HEK293 (cell line): ENCODE measurements around the gene SRP14.

Source experiments
- CTCF ChIA-PET: fragments of 350-600 bp; formaldehyde crosslinking; extraction: SDS; loops from one replicate; lab custom pipeline; 2021; ENCODE audit warnings: antibody characterized with exemption; lab: Yijun Ruan, JAX
- POLR2A ChIA-PET: fragments of 300-600 bp; formaldehyde crosslinking; extraction: SDS; loops from one replicate; lab custom pipeline; 2020; ENCODE audit warnings: antibody characterized with exemption, inconsistent platforms; lab: Yijun Ruan, JAX
- H3K27ac ChIP-seq: fragments of 200-500 bp; sonication (Bioruptor generic); 2 replicates; pipeline ENCODE4 v1.5.1; 2014; ENCODE audit warnings: low read depth, low read length, control low read depth, inconsistent platforms; ENCODE audit errors: extremely low read depth
- H3K36me3 ChIP-seq, 2 experiments: fragments of 200-500 bp in 1 of 2; sonication (Bioruptor generic) in 1 of 2; 1 replicate in 1 of 2; 2 replicates in 1 of 2; pipeline ENCODE4 v1.5.1; 2014 to 2017; ENCODE audit warnings: inconsistent platforms in 2 of 2, low read length in 2 of 2; ENCODE audit not compliant: control insufficient read depth in 2 of 2, insufficient read depth in 1 of 2
- H3K4me1 ChIP-seq: fragments of 200-500 bp; sonication (Bioruptor generic); 2 replicates; pipeline ENCODE4 v1.5.1; 2014; ENCODE audit warnings: mild to moderate bottlenecking, low read length, inconsistent platforms; ENCODE audit not compliant: control insufficient read depth, insufficient read depth
- H3K4me3 ChIP-seq: 2 replicates; pipeline ENCODE4 v1.5.1; 2011; ENCODE audit warnings: low read depth, mild to moderate bottlenecking, control low read depth, low read length, moderate library complexity
- H3K9me3 ChIP-seq: fragments of 200-500 bp; sonication (Bioruptor generic); 2 replicates; pipeline ENCODE4 v1.5.1; 2014; ENCODE audit warnings: low read depth, low read length, inconsistent platforms; ENCODE audit not compliant: control insufficient read depth, insufficient read depth
- AEBP2 ChIP-seq: fragments of 450-650 bp; formaldehyde crosslinking; IDR thresholded peaks from 2 replicates; pipeline ENCODE4 v1.5.1; 2016; ENCODE audit warnings: missing biosample characterization, missing genetic modification characterization, borderline replicate concordance
- BCL11A ChIP-seq: fragments of 450-650 bp; formaldehyde crosslinking; IDR thresholded peaks from 2 replicates; pipeline ENCODE4 v1.5.1; 2016; ENCODE audit warnings: low read depth, missing biosample characterization, missing genetic modification characterization
- EGR2 ChIP-seq: fragments of 450-650 bp; formaldehyde crosslinking; IDR thresholded peaks from 2 replicates; pipeline ENCODE4 v1.5.1; 2016; ENCODE audit warnings: low read depth, missing biosample characterization, missing genetic modification characterization
- GLIS2 ChIP-seq: fragments of 450-650 bp; formaldehyde crosslinking; IDR thresholded peaks from 2 replicates; pipeline ENCODE4 v1.5.1; 2016; ENCODE audit warnings: missing biosample characterization, missing genetic modification characterization
- KLF7 ChIP-seq: fragments of 450-650 bp; formaldehyde crosslinking; IDR thresholded peaks from 2 replicates; pipeline ENCODE4 v1.5.1; 2016; ENCODE audit warnings: missing biosample characterization, missing genetic modification characterization, borderline replicate concordance
- MZF1 ChIP-seq: fragments of 450-650 bp; formaldehyde crosslinking; IDR thresholded peaks from 2 replicates; pipeline ENCODE4 v1.5.1; 2017; ENCODE audit warnings: missing biosample characterization, missing genetic modification characterization, borderline replicate concordance
- OSR2 ChIP-seq: fragments of 450-650 bp; formaldehyde crosslinking; IDR thresholded peaks from 2 replicates; pipeline ENCODE4 v1.5.1; 2016; ENCODE audit warnings: missing biosample characterization, missing genetic modification characterization
- SCRT2 ChIP-seq: fragments of 450-650 bp; formaldehyde crosslinking; IDR thresholded peaks from 2 replicates; pipeline ENCODE4 v1.5.1; 2016; ENCODE audit warnings: missing biosample characterization, missing genetic modification characterization
- SP2 ChIP-seq: fragments of 450-650 bp; formaldehyde crosslinking; IDR thresholded peaks from 2 replicates; pipeline ENCODE4 v1.5.1; 2016; ENCODE audit warnings: missing biosample characterization, missing genetic modification characterization
- ZFP41 ChIP-seq: fragments of 450-650 bp; formaldehyde crosslinking; IDR thresholded peaks from 2 replicates; pipeline ENCODE4 v1.5.1; 2016; ENCODE audit warnings: missing biosample characterization, missing genetic modification characterization, borderline replicate concordance
- ZIC2 ChIP-seq: fragments of 450-650 bp; formaldehyde crosslinking; IDR thresholded peaks from 2 replicates; pipeline ENCODE4 v1.5.1; 2016; ENCODE audit warnings: missing biosample characterization, missing genetic modification characterization
- ZNF112 ChIP-seq: fragments of 450-650 bp; formaldehyde crosslinking; IDR thresholded peaks from 2 replicates; pipeline ENCODE4 v1.5.0; 2017; ENCODE audit warnings: missing biosample characterization, missing genetic modification characterization
- ZNF157 ChIP-seq: fragments of 450-650 bp; formaldehyde crosslinking; IDR thresholded peaks from 2 replicates; pipeline ENCODE4 v1.5.1; 2016; ENCODE audit warnings: missing biosample characterization, missing genetic modification characterization
- ZNF202 ChIP-seq: fragments of 450-650 bp; formaldehyde crosslinking; IDR thresholded peaks from 2 replicates; pipeline ENCODE4 v1.5.1; 2016; ENCODE audit warnings: missing biosample characterization, missing genetic modification characterization, borderline replicate concordance
- ZNF311 ChIP-seq: fragments of 450-650 bp; formaldehyde crosslinking; IDR thresholded peaks from 2 replicates; pipeline ENCODE4 v1.5.1; 2017; ENCODE audit warnings: missing biosample characterization, missing genetic modification characterization, borderline replicate concordance
- ZNF473 ChIP-seq: fragments of 450-650 bp; formaldehyde crosslinking; IDR thresholded peaks from 2 replicates; pipeline ENCODE4 v1.5.1; 2017; ENCODE audit warnings: missing biosample characterization, missing genetic modification characterization
- ZNF501 ChIP-seq: fragments of 450-650 bp; formaldehyde crosslinking; IDR thresholded peaks from 2 replicates; pipeline ENCODE4 v1.5.1; 2016; ENCODE audit warnings: missing biosample characterization, missing genetic modification characterization
- ZNF560 ChIP-seq: fragments of 450-650 bp; formaldehyde crosslinking; IDR thresholded peaks from 2 replicates; pipeline ENCODE4 v1.5.1; 2017; ENCODE audit warnings: missing biosample characterization, missing genetic modification characterization, borderline replicate concordance
- ZNF571 ChIP-seq: fragments of 450-650 bp; formaldehyde crosslinking; IDR thresholded peaks from 2 replicates; pipeline ENCODE4 v1.5.0; 2017; ENCODE audit warnings: missing biosample characterization, missing genetic modification characterization
- ZNF610 ChIP-seq: fragments of 450-650 bp; formaldehyde crosslinking; IDR thresholded peaks from 2 replicates; pipeline ENCODE4 v1.5.1; 2016; ENCODE audit warnings: missing biosample characterization, missing genetic modification characterization, borderline replicate concordance
- ZNF623 ChIP-seq: fragments of 450-650 bp; formaldehyde crosslinking; IDR thresholded peaks from 2 replicates; pipeline ENCODE4 v1.5.1; 2016; ENCODE audit warnings: missing biosample characterization, missing genetic modification characterization
- ZNF660 ChIP-seq: fragments of 450-650 bp; IDR thresholded peaks from 2 replicates; pipeline ENCODE4 v1.5.1; 2018; ENCODE audit warnings: missing biosample characterization, mild to moderate bottlenecking, missing genetic modification characterization
- ZNF692 ChIP-seq: fragments of 450-650 bp; formaldehyde crosslinking; IDR thresholded peaks from 2 replicates; pipeline ENCODE4 v1.5.1; 2016; ENCODE audit warnings: missing biosample characterization, missing genetic modification characterization
- ZSCAN23 ChIP-seq: fragments of 450-650 bp; formaldehyde crosslinking; IDR thresholded peaks from 2 replicates; pipeline ENCODE4 v1.5.1; 2016; ENCODE audit warnings: missing biosample characterization, missing genetic modification characterization
- ZXDB ChIP-seq: fragments of 450-650 bp; formaldehyde crosslinking; IDR thresholded peaks from 2 replicates; pipeline ENCODE4 v1.5.1; 2016; ENCODE audit warnings: missing biosample characterization, missing genetic modification characterization
- TF ChIP-seq, protein P1 (sequence below): sonication (generic); formaldehyde crosslinking; IDR thresholded peaks from 2 replicates; pipeline ENCODE4 v1.8.1; 2022; ENCODE audit warnings: mild to moderate bottlenecking, moderate library complexity, missing genetic modification reagents
- TF ChIP-seq, protein P2 (sequence below): fragments of 450-650 bp; formaldehyde crosslinking; IDR thresholded peaks from 2 replicates; pipeline ENCODE4 v1.5.1; 2016; ENCODE audit warnings: missing biosample characterization, missing genetic modification characterization
- TF ChIP-seq, protein P3 (sequence below): fragments of 450-650 bp; IDR thresholded peaks from 2 replicates; pipeline ENCODE4 v1.5.1; 2018; ENCODE audit warnings: missing biosample characterization, mild to moderate bottlenecking, missing genetic modification characterization
- TF ChIP-seq, protein P4 (sequence below): fragments of 450-650 bp; formaldehyde crosslinking; IDR thresholded peaks from 2 replicates; pipeline ENCODE4 v1.5.1; 2016; ENCODE audit warnings: missing biosample characterization, missing genetic modification characterization, borderline replicate concordance

SRP14 gene

GRCh38 chr15:40038275-40038637 is 725 bp downstream of the SRP14 start (continued):
- no peak for TF ChIP-seq ZIC2 (tag by site-specific recombination)
- TF ChIP-seq ZNF202 (tag by site-specific recombination): no peak
- no peak for TF ChIP-seq OSR2 (tag by site-specific recombination)
- TF ChIP-seq ZNF660 (tag by site-specific recombination): 0 out of 2 replicates have a peak, but pooled peaks have one; percentile 17
- no peak for TF ChIP-seq ZNF501
- TF ChIP-seq EGR2 (tag by site-specific recombination): no peak
- TF ChIP-seq ZNF311: no peak
- TF ChIP-seq ZNF692: 0 out of 2 replicates have a peak, but pooled peaks have one; percentile 9
- TF ChIP-seq ZXDB (tag by site-specific recombination): no peak
- TF ChIP-seq KLF7 (tag by site-specific recombination): no peak
- TF ChIP-seq ZNF623 (tag by site-specific recombination): 0 out of 2 replicates have a peak, but pooled peaks have one; percentile 3
- no peak for TF ChIP-seq ZNF112 (tag by site-specific recombination)
- TF ChIP-seq, protein P1, sequence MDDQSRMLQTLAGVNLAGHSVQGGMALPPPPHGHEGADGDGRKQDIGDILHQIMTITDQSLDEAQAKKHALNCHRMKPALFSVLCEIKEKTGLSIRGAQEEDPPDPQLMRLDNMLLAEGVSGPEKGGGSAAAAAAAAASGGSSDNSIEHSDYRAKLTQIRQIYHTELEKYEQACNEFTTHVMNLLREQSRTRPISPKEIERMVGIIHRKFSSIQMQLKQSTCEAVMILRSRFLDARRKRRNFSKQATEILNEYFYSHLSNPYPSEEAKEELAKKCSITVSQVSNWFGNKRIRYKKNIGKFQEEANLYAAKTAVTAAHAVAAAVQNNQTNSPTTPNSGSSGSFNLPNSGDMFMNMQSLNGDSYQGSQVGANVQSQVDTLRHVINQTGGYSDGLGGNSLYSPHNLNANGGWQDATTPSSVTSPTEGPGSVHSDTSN (CRISPR knock-in tag): no peak
- TF ChIP-seq ZNF610 (tag by site-specific recombination): no peak
- no peak for TF ChIP-seq SP2 (tag by site-specific recombination)
- no peak for TF ChIP-seq ZNF157 (tag by site-specific recombination)
- no peak for TF ChIP-seq ZNF571
- TF ChIP-seq MZF1: no peak
- TF ChIP-seq SCRT2 (tag by site-specific recombination): peak; percentile 73; the same call in 1 of the 2 replicates

DNA sequence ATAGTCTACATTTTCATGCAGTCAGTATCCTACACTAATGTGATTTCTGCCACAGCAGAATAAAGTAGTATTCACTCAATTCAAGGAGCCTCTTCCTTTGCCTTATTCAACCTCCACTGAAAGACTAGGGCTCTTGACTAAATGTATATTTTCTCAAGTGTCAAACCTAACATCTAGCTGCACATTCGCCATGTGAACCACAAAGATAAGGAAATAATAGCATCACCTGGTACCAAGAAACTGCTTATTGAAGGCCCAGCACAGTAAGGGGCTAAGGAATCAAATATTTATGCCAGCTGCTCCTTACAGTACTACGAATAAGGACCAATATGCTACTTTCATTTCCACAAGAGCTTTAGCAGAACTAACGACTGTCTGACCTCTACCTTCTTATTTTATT is 1.3 kb downstream of the SRP14 start:
- peak overlapping the region; percentile 83 for H3K4me3 ChIP-seq
- ChIA-PET POLR2A (interaction anchor here (0.7 to 1.6 kb wide), 3 partner anchors 10 to 68 kb away, joined by 3 to 6 read pairs (median 4); no protein-coding TSS in a partner anchor), CTCF (interaction anchor here (0.5 to 5.1 kb wide), 4 partner anchors 237 to 467 kb away, joined by 3 to 35 read pairs (median 5); no protein-coding TSS in a partner anchor)
- peaks cover 18 to 44% of the 10 kb centered on the region in 2 experiments for H3K36me3 ChIP-seq
- H3K27ac ChIP-seq: peak overlapping the region; percentile 93; the same call in 1 of the 2 replicates
- no peaks in the 10 kb centered on the region for H3K9me3 ChIP-seq
- no peaks in the 10 kb centered on the region for H3K4me1 ChIP-seq
- TF ChIP-seq ZNF560 (tag by site-specific recombination) (no peak), SCRT2 (tag by site-specific recombination) (no peak), AEBP2 (tag by site-specific recombination) (no peak), BCL11A (no peak), ZSCAN23 (tag by site-specific recombination) (no peak), GLIS2 (tag by site-specific recombination) (no peak), ZNF473 (tag by site-specific recombination) (no peak), ZFP41 (no peak)
- TF ChIP-seq, protein P2, sequence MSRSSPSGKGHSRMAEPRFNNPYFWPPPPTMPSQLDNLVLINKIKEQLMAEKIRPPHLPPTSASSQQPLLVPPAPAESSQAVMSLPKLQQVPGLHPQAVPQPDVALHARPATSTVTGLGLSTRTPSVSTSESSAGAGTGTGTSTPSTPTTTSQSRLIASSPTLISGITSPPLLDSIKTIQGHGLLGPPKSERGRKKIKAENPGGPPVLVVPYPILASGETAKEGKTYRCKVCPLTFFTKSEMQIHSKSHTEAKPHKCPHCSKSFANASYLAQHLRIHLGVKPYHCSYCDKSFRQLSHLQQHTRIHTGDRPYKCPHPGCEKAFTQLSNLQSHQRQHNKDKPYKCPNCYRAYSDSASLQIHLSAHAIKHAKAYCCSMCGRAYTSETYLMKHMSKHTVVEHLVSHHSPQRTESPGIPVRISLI: no peak
- TF ChIP-seq, protein P3, sequence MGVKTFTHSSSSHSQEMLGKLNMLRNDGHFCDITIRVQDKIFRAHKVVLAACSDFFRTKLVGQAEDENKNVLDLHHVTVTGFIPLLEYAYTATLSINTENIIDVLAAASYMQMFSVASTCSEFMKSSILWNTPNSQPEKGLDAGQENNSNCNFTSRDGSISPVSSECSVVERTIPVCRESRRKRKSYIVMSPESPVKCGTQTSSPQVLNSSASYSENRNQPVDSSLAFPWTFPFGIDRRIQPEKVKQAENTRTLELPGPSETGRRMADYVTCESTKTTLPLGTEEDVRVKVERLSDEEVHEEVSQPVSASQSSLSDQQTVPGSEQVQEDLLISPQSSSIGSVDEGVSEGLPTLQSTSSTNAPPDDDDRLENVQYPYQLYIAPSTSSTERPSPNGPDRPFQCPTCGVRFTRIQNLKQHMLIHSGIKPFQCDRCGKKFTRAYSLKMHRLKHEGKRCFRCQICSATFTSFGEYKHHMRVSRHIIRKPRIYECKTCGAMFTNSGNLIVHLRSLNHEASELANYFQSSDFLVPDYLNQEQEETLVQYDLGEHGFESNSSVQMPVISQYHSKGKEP (tag by site-specific recombination): no peak
- TF ChIP-seq, protein P4, sequence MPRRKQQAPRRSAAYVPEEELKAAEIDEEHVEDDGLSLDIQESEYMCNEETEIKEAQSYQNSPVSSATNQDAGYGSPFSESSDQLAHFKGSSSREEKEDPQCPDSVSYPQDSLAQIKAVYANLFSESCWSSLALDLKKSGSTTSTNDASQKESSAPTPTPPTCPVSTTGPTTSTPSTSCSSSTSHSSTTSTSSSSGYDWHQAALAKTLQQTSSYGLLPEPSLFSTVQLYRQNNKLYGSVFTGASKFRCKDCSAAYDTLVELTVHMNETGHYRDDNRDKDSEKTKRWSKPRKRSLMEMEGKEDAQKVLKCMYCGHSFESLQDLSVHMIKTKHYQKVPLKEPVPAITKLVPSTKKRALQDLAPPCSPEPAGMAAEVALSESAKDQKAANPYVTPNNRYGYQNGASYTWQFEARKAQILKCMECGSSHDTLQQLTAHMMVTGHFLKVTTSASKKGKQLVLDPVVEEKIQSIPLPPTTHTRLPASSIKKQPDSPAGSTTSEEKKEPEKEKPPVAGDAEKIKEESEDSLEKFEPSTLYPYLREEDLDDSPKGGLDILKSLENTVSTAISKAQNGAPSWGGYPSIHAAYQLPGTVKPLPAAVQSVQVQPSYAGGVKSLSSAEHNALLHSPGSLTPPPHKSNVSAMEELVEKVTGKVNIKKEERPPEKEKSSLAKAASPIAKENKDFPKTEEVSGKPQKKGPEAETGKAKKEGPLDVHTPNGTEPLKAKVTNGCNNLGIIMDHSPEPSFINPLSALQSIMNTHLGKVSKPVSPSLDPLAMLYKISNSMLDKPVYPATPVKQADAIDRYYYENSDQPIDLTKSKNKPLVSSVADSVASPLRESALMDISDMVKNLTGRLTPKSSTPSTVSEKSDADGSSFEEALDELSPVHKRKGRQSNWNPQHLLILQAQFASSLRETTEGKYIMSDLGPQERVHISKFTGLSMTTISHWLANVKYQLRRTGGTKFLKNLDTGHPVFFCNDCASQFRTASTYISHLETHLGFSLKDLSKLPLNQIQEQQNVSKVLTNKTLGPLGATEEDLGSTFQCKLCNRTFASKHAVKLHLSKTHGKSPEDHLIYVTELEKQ (tag by site-specific recombination): no peak
